HT-29 (cell line): Measurements from ENCODE around the gene MTHFR. TPM values are rescaled to one million over a fixed set of nuclear protein-coding genes. Genes with fewer than 3 reads are reported as not detected.
A peak's percentile ranks its signal among the peaks of the same experiment; 100 is the strongest.

Source experiments
- DNase-seq: peaks from one replicate; pipeline ENCODE4 v3.0.0-alpha.2; 2015; ENCODE audit warnings: low spot score
- small RNA-seq: library from RNA; depleted of rRNA; stranded (forward); fragments of <200 nt; gene quantifications from one replicate; pipeline ENCODE3, GENCODE V24; 2014
- total RNA-seq: library from RNA; depleted of rRNA; stranded (reverse); fragments of >200 nt; shearing (Covaris generic); gene quantifications from 2 replicates; pipeline ENCODE4 v1.2.3, GENCODE V29; 2014; rRNA removed

Gene MTHFR
- total RNA-seq, 1 experiment from 2014 or later = 25.3 TPM

GRCh38 chr1:11735854-11736745 is 69.7 kb downstream of the MTHFR start, which contains the start of gene AGTRAP:
Gene AGTRAP, plus strand, starts transcription at chr1:11736136. Its CDS starts 73 bp downstream, at chr1:11736209.
- peak; percentile 91 for DNase-seq

Small RNAs within 50 kb of the gene (small RNA-seq; reads per million reads assigned to genes)
- gene RF02156 = not detected
- not detected for gene RF02157
- gene RF02158 = not detected

Other genes with a start within 250 kb of the MTHFR start
- not detected in 2 replicates for gene FBXO2, start 151.5 kb downstream of the MTHFR start, total RNA-seq
- gene FBXO44, start 151.1 kb downstream of the MTHFR start, total RNA-seq = 0.26 and 0.33 TPM in 2 replicates
- gene FBXO6, start 141.8 kb downstream of the MTHFR start, total RNA-seq = not detected in 2 replicates
- 74.0 and 80.2 TPM in 2 replicates for gene MAD2L2, start 124.8 kb downstream of the MTHFR start, total RNA-seq
- not detected in 2 replicates for gene DRAXIN, start 114.3 kb downstream of the MTHFR start, total RNA-seq
- 52.8 and 54.7 TPM in 2 replicates for gene AGTRAP, start 69.8 kb downstream of the MTHFR start, total RNA-seq
- not detected in 2 replicates for gene C1orf167, start 43.8 kb downstream of the MTHFR start, total RNA-seq
- 9.7 TPM in 2 replicates for gene CLCN6, start 227 bp upstream of the MTHFR start, total RNA-seq
- not detected in 2 replicates for gene NPPA, start 41.8 kb upstream of the MTHFR start, total RNA-seq
- not detected in 2 replicates for gene NPPB, start 53.0 kb upstream of the MTHFR start, total RNA-seq
- gene KIAA2013, start 120.5 kb upstream of the MTHFR start, total RNA-seq = 129 and 132 TPM in 2 replicates
- 30.3 and 45.6 TPM in 2 replicates for gene PLOD1, start 128.8 kb upstream of the MTHFR start, total RNA-seq
- 58.3 and 59.9 TPM in 2 replicates for gene MFN2, start 174.5 kb upstream of the MTHFR start, total RNA-seq
- 87.4 and 88.0 TPM in 2 replicates for gene MIIP, start 213.5 kb upstream of the MTHFR start, total RNA-seq